WTC11 (cell line): Measurements from ENCODE around the gene ZNF532. TPM values are rescaled to one million over a fixed set of nuclear protein-coding genes. Genes with fewer than 3 reads are reported as not detected.
A peak's percentile ranks its signal among the peaks of the same experiment; 100 is the strongest.

Source experiments
- ATAC-seq: fragments of 200-7000 bp; cut with Tn5 transposase; 2 replicates; pipeline ENCODE4 v1.10.0; 2021; ENCODE audit warnings: mild to moderate bottlenecking, moderate library complexity
- CTCF ChIA-PET: fragments of 300-600 bp; sonication (Branson Sonifier 250); formaldehyde crosslinking; loops from one replicate; lab custom pipeline; 2021; ENCODE audit warnings: antibody characterized with exemption; lab: Charles Lee
- POLR2A ChIA-PET: fragments of 350-600 bp; sonication (Branson Sonifier 250); formaldehyde crosslinking; loops from one replicate; lab custom pipeline; 2021; ENCODE audit warnings: antibody characterized with exemption; lab: Charles Lee
- DNase-seq: peaks from one replicate; pipeline ENCODE4 v3.0.0; 2021; ENCODE audit warnings: low spot score
- H3K27ac Mint-ChIP-seq: 2 replicates; pipeline ENCODE4 v1.8.0; 2021; ENCODE audit warnings: mixed read lengths
- H3K27me3 Mint-ChIP-seq: 2 replicates; pipeline ENCODE4 v1.8.0; 2021; ENCODE audit warnings: low read depth, mild to moderate bottlenecking, moderate library complexity, mixed read lengths
- H3K36me3 Mint-ChIP-seq: 2 replicates; pipeline ENCODE4 v1.8.0; 2021; ENCODE audit warnings: mixed read lengths
- H3K4me1 Mint-ChIP-seq: 2 replicates; pipeline ENCODE4 v1.8.0; 2022; ENCODE audit warnings: mixed read lengths
- H3K4me3 Mint-ChIP-seq: 2 replicates; pipeline ENCODE4 v1.8.0; 2021; ENCODE audit warnings: mild to moderate bottlenecking, moderate library complexity, mixed read lengths
- H3K9me3 Mint-ChIP-seq: 2 replicates; pipeline ENCODE4 v1.8.0; 2021; ENCODE audit warnings: mixed read lengths
- CDX4 ChIP-seq: fragments of 250-450 bp; sonication (Bioruptor Pico); IDR thresholded peaks from 2 replicates; pipeline ENCODE4 v1.9.0; 2021; ENCODE audit warnings: moderate library complexity, mild to moderate bottlenecking, inconsistent platforms, borderline replicate concordance
- E2F1 ChIP-seq: sonication (generic); formaldehyde crosslinking; IDR thresholded peaks from 2 replicates; pipeline ENCODE4 v1.8.0; 2022; ENCODE audit warnings: mild to moderate bottlenecking, missing genetic modification reagents
- E2F5 ChIP-seq: sonication (generic); formaldehyde crosslinking; IDR thresholded peaks from 2 replicates; pipeline ENCODE4 v1.8.1; 2022; ENCODE audit warnings: mild to moderate bottlenecking, moderate library complexity, missing genetic modification reagents
- ESRRA ChIP-seq: sonication (generic); formaldehyde crosslinking; IDR thresholded peaks from 2 replicates; pipeline ENCODE4 v1.8.1; 2022; ENCODE audit warnings: mild to moderate bottlenecking, missing genetic modification reagents, borderline replicate concordance
- FOXJ3 ChIP-seq: sonication (generic); formaldehyde crosslinking; IDR thresholded peaks from 2 replicates; pipeline ENCODE4 v1.9.0; 2021; ENCODE audit warnings: missing genetic modification reagents, mild to moderate bottlenecking, borderline replicate concordance
- GRHL2 ChIP-seq: fragments of 250-450 bp; sonication (Bioruptor Pico); IDR thresholded peaks from 2 replicates; pipeline ENCODE4 v1.8.0; 2022; ENCODE audit warnings: mild to moderate bottlenecking, moderate library complexity; ENCODE audit not compliant: insufficient replicate concordance, severe bottlenecking
- JAZF1 ChIP-seq: fragments of 250-450 bp; sonication (Bioruptor Pico); IDR thresholded peaks from 2 replicates; pipeline ENCODE4 v1.9.0; 2021; ENCODE audit warnings: moderate library complexity, mild to moderate bottlenecking, inconsistent platforms
- MXD4 ChIP-seq: fragments of 250-450 bp; sonication (Bioruptor Pico); IDR thresholded peaks from 2 replicates; pipeline ENCODE4 v1.8.0; 2021; ENCODE audit warnings: mild to moderate bottlenecking, moderate library complexity, borderline replicate concordance
- NR1H2 ChIP-seq: sonication (generic); formaldehyde crosslinking; IDR thresholded peaks from 2 replicates; pipeline ENCODE4 v1.9.0; 2021; ENCODE audit warnings: mild to moderate bottlenecking, moderate library complexity, missing genetic modification reagents
- NR3C1 ChIP-seq: sonication (generic); formaldehyde crosslinking; conservative IDR thresholded peaks from 2 replicates; pipeline ENCODE4 v1.8.1; 2023; ENCODE audit warnings: low read depth, mild to moderate bottlenecking, missing genetic modification reagents
- PREB ChIP-seq: sonication (generic); formaldehyde crosslinking; IDR thresholded peaks from 2 replicates; pipeline ENCODE4 v1.8.1; 2022; ENCODE audit warnings: mild to moderate bottlenecking, missing genetic modification reagents, moderate library complexity, borderline replicate concordance
- RELA ChIP-seq: sonication (generic); formaldehyde crosslinking; IDR thresholded peaks from 2 replicates; pipeline ENCODE4 v1.8.1; 2022; ENCODE audit warnings: missing genetic modification reagents, mild to moderate bottlenecking, borderline replicate concordance
- SMAD4 ChIP-seq: sonication (generic); formaldehyde crosslinking; IDR thresholded peaks from 2 replicates; pipeline ENCODE4 v1.8.0; 2022; ENCODE audit warnings: mild to moderate bottlenecking, missing genetic modification reagents
- SOX15 ChIP-seq: fragments of 250-450 bp; sonication (Bioruptor Pico); IDR thresholded peaks from 2 replicates; pipeline ENCODE4 v1.9.0; 2021; ENCODE audit warnings: mild to moderate bottlenecking
- ZBTB21 ChIP-seq: sonication (generic); formaldehyde crosslinking; IDR thresholded peaks from 2 replicates; pipeline ENCODE4 v1.8.1; 2023; ENCODE audit warnings: mild to moderate bottlenecking, missing genetic modification reagents, borderline replicate concordance
- ZNF317 ChIP-seq: sonication (generic); formaldehyde crosslinking; IDR thresholded peaks from 2 replicates; pipeline ENCODE4 v1.8.1; 2023; ENCODE audit warnings: low read depth, mild to moderate bottlenecking, moderate library complexity, missing genetic modification reagents, borderline replicate concordance
- ZNF396 ChIP-seq: fragments of 250-450 bp; sonication (Bioruptor Pico); IDR thresholded peaks from 2 replicates; pipeline ENCODE4 v1.8.0; 2021; ENCODE audit warnings: mild to moderate bottlenecking, moderate library complexity, borderline replicate concordance
- ZNF532 ChIP-seq: fragments of 250-450 bp; sonication (Bioruptor Pico); IDR thresholded peaks from 2 replicates; pipeline ENCODE4 v1.9.0; 2021; ENCODE audit warnings: mild to moderate bottlenecking, borderline replicate concordance
- total RNA-seq: library from RNA; stranded (reverse); gene quantifications from 3 replicates; pipeline ENCODE4 v1.2.3, GENCODE V29; 2021

The ZNF532 gene
- total RNA-seq, 1 experiment from 2014 or later, result 171 TPM

- CTCF ChIA-PET, result no interaction called here
Observed at GRCh38 chr18:58882044-58882443, 17.4 kb downstream of the ZNF532 start.

More at GRCh38 chr18:58882044-58882443, 17.4 kb downstream of the ZNF532 start:
- POLR2A ChIA-PET, result interaction anchor here (0.6 to 1.4 kb wide), 3 partner anchors 15 to 107 kb away, joined by 3 to 7 read pairs (median 3); no protein-coding TSS in a partner anchor
- ATAC-seq (no peak), DNase-seq (no peak)
- H3K4me1 Mint-ChIP-seq, result peaks cover 59% of the 10 kb centered on the region
- TF ChIP-seq GRHL2 (no peak), NR3C1 (CRISPR knock-in tag) (no peak), FOXJ3 (no peak), ZNF532 (no peak), SMAD4 (no peak), ZNF396 (CRISPR knock-in tag) (no peak), JAZF1 (CRISPR knock-in tag) (no peak), PREB (CRISPR knock-in tag) (no peak), RELA (no peak), CDX4 (no peak), ZNF317 (CRISPR knock-in tag) (no peak), NR1H2 (no peak), E2F5 (CRISPR knock-in tag) (no peak), ZBTB21 (CRISPR knock-in tag) (no peak), E2F1 (CRISPR knock-in tag) (no peak), ESRRA (CRISPR knock-in tag) (no peak), SOX15 (no peak), MXD4 (no peak)
- no peak overlapping the region for H3K4me3 Mint-ChIP-seq
- H3K9me3 Mint-ChIP-seq, result no peaks in the 10 kb centered on the region
- peaks cover 61% of the 10 kb centered on the region for H3K36me3 Mint-ChIP-seq
- H3K27me3 Mint-ChIP-seq, result no peaks in the 10 kb centered on the region
- peak overlapping the region; percentile 74 for H3K27ac Mint-ChIP-seq
